ENCODE measurements around the gene SNAP29. TPM values are rescaled to one million over a fixed set of nuclear protein-coding genes. Genes with fewer than 3 reads are reported as not detected.

The SNAP29 gene
- total and polyA plus RNA-seq, 12 donors, result 15.1 to 76.5 (median 24.7) TPM

GRCh38 chr22:20884454-20884853 lies 25.6 kb downstream of the SNAP29 start:
- H3K27me3 ChIP-seq, result no peaks in the 10 kb centered on the region
- no peaks in the 10 kb centered on the region for H3K9me3 ChIP-seq (replicated peaks in 1 of 3)
- intact Hi-C loops (cut with DNase I), result loop anchor here in 1 of 2 donors (10.0 kb wide), 1 partner anchor 220 kb away; no protein-coding TSS in a partner anchor
- no peak for DNase-seq
- no peak overlapping the region for H3K4me3 ChIP-seq
- WGBS, 4 donors, result 73 to 82% (median 78%) methylated on average over 4 of the region's 4 CpGs
- no peak for TF ChIP-seq CTCF (IDR thresholded peaks at IDR 0.05)
- TF ChIP-seq POLR2A (IDR thresholded peaks at IDR 0.05), result no peak
- no peak overlapping the region for H3K27ac ChIP-seq
- H3K4me1 ChIP-seq (replicated peaks in 1 of 2), result peaks cover 0 to 7% of the 10 kb centered on the region in 2 donors
- peaks cover 0 to 55% of the 10 kb centered on the region in 2 donors for H3K36me3 ChIP-seq (replicated peaks in 1 of 2)

- 66 to 77% (median 69%) methylated on average over 8 of the region's 8 CpGs for WGBS, 4 donors
- Histone ChIP-seq H3K4me3 (no peak overlapping the region), H3K27me3 (no peaks in the 10 kb centered on the region), H3K27ac (peak overlapping the region in 4 of 5 donors; percentile 55 to 74 (median 66)), H3K9me3 (replicated peaks in 1 of 3) (no peaks in the 10 kb centered on the region), H3K36me3 (replicated peaks in 1 of 2) (peaks cover 0 to 61% of the 10 kb centered on the region in 2 donors), H3K4me1 (replicated peaks in 1 of 2) (peaks cover 0 to 7% of the 10 kb centered on the region in 2 donors)
- TF ChIP-seq CTCF (IDR thresholded peaks at IDR 0.05) (no peak), POLR2A (IDR thresholded peaks at IDR 0.05) (no peak)
- intact Hi-C loops (cut with DNase I), result loop anchor here in 1 of 2 donors (10.0 kb wide), 1 partner anchor 220 kb away; no protein-coding TSS in a partner anchor
- no peak for DNase-seq
Measured at GRCh38 chr22:20885017-20885556, 26.3 kb downstream of the SNAP29 start.

- Histone ChIP-seq H3K27ac (peak overlapping the region in 4 of 5 donors; percentile 55 to 74 (median 66)), H3K36me3 (replicated peaks in 1 of 2) (peaks cover 0 to 64% of the 10 kb centered on the region in 2 donors), H3K9me3 (replicated peaks in 1 of 3) (no peaks in the 10 kb centered on the region), H3K4me1 (replicated peaks in 1 of 2) (peaks cover 0 to 7% of the 10 kb centered on the region in 2 donors), H3K4me3 (no peak overlapping the region), H3K27me3 (no peaks in the 10 kb centered on the region)
- intact Hi-C loops (cut with DNase I), result loop anchor here in 1 of 2 donors (10.0 kb wide), 1 partner anchor 219 kb away; no protein-coding TSS in a partner anchor
- peak; percentile 74 to 98 (median 92) for TF ChIP-seq CTCF (IDR thresholded peaks at IDR 0.05)
- TF ChIP-seq POLR2A (IDR thresholded peaks at IDR 0.05), result peak; percentile 6 to 37
- 24 to 29% (median 27%) methylated on average over 9 to 10 of the region's 10 CpGs for WGBS, 4 donors
- peak; percentile 85 to 95 (median 91) for DNase-seq
Measured at GRCh38 chr22:20885557-20886323, 26.9 kb downstream of the SNAP29 start.

- H3K27me3 ChIP-seq, result no peaks in the 10 kb centered on the region
- no peak overlapping the region for H3K4me3 ChIP-seq
- DNase-seq, result no peak
- H3K4me1 ChIP-seq (replicated peaks in 1 of 2), result peaks cover 0 to 7% of the 10 kb centered on the region in 2 donors
- H3K36me3 ChIP-seq (replicated peaks in 1 of 2), result peaks cover 0 to 50% of the 10 kb centered on the region in 2 donors
- no peak overlapping the region for H3K27ac ChIP-seq
- 75 to 86% (median 77%) methylated on average over 5 of the region's 5 CpGs for WGBS, 4 donors
- intact Hi-C loops (cut with DNase I), result loop anchor here in 1 of 2 donors (10.0 kb wide), 1 partner anchor 217 kb away; no protein-coding TSS in a partner anchor
- TF ChIP-seq POLR2A (IDR thresholded peaks at IDR 0.05) (no peak), CTCF (IDR thresholded peaks at IDR 0.05) (no peak)
- H3K9me3 ChIP-seq (replicated peaks in 1 of 3), result no peaks in the 10 kb centered on the region
Measured at GRCh38 chr22:20887375-20887774, 28.6 kb downstream of the SNAP29 start.
